ENCODE data around the gene RNF40.

The RNF40 gene

DNA sequence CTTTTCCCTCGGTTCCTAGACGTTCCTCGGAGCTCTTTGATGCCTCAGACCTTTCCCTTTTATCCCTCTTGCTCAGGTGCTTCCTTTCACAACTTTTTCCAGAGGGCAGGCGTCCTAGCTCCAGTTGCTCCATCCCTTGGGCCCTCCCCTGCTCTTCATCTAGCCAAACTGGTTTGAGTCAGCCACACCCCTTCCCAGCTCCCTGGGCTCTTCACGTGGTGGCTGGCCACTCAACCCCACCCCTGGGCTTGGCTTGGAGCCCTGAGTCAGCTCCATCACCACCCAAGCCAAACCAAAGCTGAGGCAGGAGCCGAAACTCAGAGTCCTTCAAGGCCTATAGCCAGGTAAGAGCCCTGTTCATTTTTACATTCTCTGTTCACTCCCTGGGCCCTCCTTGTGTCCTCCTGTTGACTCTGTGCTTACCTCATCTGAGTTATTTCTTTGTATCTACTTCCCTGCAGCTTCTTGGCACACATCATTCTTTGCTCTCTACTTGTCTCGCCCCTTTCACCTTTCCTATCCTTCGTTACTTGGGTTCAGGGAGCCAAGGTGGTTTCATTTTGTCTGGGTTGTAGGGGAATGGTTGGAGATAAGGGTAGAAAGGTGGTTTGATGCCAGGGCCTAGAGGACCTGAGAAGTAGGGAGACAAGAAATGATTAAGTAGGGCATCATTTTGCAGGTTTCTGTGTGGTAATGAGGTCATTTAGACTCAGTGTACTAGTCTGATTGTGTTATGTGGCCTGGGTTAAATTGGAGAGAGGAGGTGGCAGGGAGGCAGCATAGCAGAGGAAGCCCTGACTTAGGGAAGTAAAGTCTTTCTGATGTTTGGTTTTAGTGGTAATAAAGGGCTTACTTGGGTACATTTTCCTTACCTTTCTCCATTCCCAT, 21.5 kb upstream of the RNF40 start:
- peak; percentile 41 for DNase-seq (ENCODE audit: low read depth)
- TF ChIP-seq, protein P1, sequence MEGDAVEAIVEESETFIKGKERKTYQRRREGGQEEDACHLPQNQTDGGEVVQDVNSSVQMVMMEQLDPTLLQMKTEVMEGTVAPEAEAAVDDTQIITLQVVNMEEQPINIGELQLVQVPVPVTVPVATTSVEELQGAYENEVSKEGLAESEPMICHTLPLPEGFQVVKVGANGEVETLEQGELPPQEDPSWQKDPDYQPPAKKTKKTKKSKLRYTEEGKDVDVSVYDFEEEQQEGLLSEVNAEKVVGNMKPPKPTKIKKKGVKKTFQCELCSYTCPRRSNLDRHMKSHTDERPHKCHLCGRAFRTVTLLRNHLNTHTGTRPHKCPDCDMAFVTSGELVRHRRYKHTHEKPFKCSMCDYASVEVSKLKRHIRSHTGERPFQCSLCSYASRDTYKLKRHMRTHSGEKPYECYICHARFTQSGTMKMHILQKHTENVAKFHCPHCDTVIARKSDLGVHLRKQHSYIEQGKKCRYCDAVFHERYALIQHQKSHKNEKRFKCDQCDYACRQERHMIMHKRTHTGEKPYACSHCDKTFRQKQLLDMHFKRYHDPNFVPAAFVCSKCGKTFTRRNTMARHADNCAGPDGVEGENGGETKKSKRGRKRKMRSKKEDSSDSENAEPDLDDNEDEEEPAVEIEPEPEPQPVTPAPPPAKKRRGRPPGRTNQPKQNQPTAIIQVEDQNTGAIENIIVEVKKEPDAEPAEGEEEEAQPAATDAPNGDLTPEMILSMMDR (IDR thresholded peaks at IDR 0.05; ENCODE audit: control insufficient read depth, insufficient read depth, low read depth, low read length, missing control alignments), result no peak
- no peak overlapping the region for H3K4me3 ChIP-seq (ENCODE audit: control insufficient read depth, low read depth, low read length)

DNA sequence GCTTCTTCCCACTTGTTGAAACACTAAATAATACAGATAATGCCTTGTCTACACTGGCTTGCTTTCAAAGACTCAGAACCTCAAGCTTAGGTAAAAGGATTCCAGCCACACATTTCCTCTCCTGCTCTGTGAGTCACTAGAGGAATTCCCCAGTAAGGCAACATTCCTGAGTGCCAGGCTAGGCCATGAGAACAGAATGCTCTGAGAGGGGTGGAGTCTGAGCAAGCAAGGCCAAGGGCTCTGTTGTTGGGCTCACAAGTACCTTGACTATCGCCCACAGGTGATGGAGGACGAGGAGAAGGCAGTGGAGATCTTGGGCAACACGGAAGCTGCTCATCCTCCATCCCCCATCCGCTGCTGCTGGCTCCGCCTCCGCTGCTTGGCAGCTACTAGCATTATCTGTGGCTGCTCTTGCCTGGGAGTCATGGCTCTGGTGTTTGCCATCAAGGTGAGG, 20.6 kb upstream of the RNF40 start:
- no peak overlapping the region for H3K4me3 ChIP-seq (ENCODE audit: control insufficient read depth, low read depth, low read length)
- peak; percentile 37 for DNase-seq (ENCODE audit: low read depth)
- TF ChIP-seq, protein P1 (IDR thresholded peaks at IDR 0.05; ENCODE audit: control insufficient read depth, insufficient read depth, low read depth, low read length, missing control alignments), result no peak

DNA sequence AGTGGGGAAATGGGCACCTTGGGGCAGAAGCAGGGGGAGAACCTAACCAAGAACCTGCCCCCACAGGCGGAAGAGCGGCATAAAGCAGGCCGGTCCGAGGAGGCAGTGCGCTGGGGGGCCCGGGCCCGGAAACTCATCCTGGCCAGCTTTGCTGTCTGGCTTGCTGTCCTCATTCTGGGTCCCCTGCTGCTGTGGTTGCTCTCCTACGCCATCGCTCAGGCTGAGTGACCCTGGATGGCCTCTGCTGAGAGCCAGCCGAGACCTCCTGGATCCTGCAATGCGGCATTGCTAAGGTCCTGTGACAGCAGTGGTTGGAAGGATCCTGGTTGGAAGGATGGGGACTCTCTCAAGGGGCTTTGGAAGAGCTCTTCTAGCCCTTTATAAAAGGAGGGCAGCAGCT, 18.4 kb upstream of the RNF40 start:
- DNase-seq (ENCODE audit: low read depth), result no peak
- TF ChIP-seq, protein P1 (IDR thresholded peaks at IDR 0.05; ENCODE audit: control insufficient read depth, insufficient read depth, low read depth, low read length, missing control alignments), result no peak
- no peak overlapping the region for H3K4me3 ChIP-seq (ENCODE audit: control insufficient read depth, low read depth, low read length)

DNA sequence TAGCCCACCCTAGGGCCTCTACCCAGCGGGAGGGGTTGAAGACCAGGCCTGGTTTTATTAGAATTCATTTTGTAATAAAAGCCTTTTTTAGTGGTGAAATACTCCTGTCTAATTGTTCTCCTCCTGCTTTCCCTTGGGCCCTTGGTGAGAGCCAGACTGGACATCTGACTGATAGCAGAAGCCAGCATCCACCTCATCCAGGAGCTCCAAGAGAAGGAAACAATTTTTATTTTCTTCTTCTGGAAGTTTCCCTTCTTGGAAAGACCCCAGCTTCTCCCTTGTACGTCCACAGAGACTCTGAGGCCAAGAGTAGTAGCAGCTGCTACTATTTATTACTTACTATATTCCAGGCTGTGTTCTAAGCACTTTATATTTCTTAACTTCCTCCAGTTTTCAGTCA, 17.9 kb upstream of the RNF40 start:
- DNase-seq (ENCODE audit: low read depth), result no peak
- H3K4me3 ChIP-seq (ENCODE audit: control insufficient read depth, low read depth, low read length), result no peak overlapping the region
- TF ChIP-seq, protein P1 (IDR thresholded peaks at IDR 0.05; ENCODE audit: control insufficient read depth, insufficient read depth, low read depth, low read length, missing control alignments), result no peak

DNA sequence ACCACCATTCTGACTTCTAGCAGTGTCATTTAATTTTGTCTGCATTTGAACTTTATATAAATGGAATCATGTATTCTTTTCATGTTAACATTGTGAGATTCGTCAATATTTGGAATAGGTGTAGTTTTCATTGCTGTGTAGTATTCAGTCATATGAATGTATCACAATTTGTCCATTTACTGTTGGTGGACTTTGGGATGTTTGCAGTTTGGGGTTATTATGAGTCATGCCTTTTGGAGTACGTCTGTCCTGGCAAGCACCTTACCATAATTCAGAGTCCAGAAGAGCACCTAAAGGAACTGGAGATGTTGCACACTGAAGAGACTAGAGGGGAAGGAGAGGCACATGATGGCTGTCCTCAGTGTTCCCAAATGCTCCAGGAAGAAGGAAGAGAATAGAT, 17.0 kb upstream of the RNF40 start:
- TF ChIP-seq, protein P1 (IDR thresholded peaks at IDR 0.05; ENCODE audit: control insufficient read depth, insufficient read depth, low read depth, low read length, missing control alignments), result no peak
- no peak overlapping the region for H3K4me3 ChIP-seq (ENCODE audit: control insufficient read depth, low read depth, low read length)
- DNase-seq (ENCODE audit: low read depth), result no peak

DNA sequence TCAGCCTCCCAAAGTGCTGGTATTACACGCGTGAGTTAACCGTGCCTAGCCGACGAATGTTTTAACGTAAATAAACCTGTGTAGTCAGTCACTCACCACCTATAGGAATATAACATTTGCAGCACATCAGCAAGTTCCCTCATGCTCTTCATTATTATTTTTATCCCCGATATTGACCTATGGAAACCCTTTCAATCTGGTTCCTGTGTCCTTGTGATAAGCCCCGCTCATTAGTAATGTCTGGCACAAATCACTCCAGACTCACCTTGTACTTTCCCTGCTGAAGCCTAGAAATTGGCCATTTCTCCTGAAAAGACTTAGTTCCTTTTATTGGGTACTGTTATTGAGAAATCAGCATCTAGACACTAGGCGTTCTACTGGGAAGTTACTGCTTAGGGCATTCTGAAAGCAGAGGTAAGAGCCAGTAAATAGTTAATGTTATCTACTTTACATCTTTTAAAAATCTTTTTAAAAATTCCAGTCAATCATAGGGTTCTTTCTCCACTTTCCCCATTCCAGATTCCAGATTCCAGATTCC, 15.4 kb upstream of the RNF40 start:
- no peak for DNase-seq (ENCODE audit: low read depth)
- no peak overlapping the region for H3K4me3 ChIP-seq (ENCODE audit: control insufficient read depth, low read depth, low read length)
- TF ChIP-seq, protein P1 (IDR thresholded peaks at IDR 0.05; ENCODE audit: control insufficient read depth, insufficient read depth, low read depth, low read length, missing control alignments), result no peak
